Bronchial epithelial cell (primary cell): Measurements from ENCODE around the gene PLPP2. TPM values are rescaled to one million over a fixed set of nuclear protein-coding genes. Genes with fewer than 3 reads are reported as not detected.

Source experiments
- DNase-seq: peaks from one replicate; pipeline ENCODE4 v3.0.0-alpha.2; 2010; ENCODE audit warnings: low read depth
- FAIRE-seq: peaks from 2 replicates; lab custom pipeline; 2011; peaks lifted over from hg19 to GRCh38; lab: Jason Lieb, UNC
- H3K27me3 ChIP-seq: 2 replicates; pipeline ENCODE4 v1.5.1; 2011; ENCODE audit warnings: low read length; ENCODE audit not compliant: control insufficient read depth, insufficient read depth
- H3K36me3 ChIP-seq: 2 replicates; pipeline ENCODE4 v1.5.1; 2011; ENCODE audit warnings: low read length; ENCODE audit not compliant: control insufficient read depth, insufficient read depth
- H3K4me3 ChIP-seq: 2 replicates; pipeline ENCODE4 v1.5.1; 2011; ENCODE audit warnings: mild to moderate bottlenecking, low read depth, low read length, control low read depth
- total RNA-seq: library from RNA; depleted of rRNA; stranded (reverse); fragments of >200 nt; gene quantifications from 2 replicates; pipeline ENCODE4 v1.2.1, GENCODE V29; 2014
- TF ChIP-seq, protein P1 (sequence below): IDR thresholded peaks from 2 replicates; pipeline ENCODE4 v1.5.1; 2011; ENCODE audit warnings: mild to moderate bottlenecking, moderate library complexity, low read length, control low read depth, inconsistent platforms; ENCODE audit not compliant: insufficient read depth, severe bottlenecking

Gene PLPP2
- total RNA-seq, 1 donor from 2014 or later: 39.8 TPM

DNA sequence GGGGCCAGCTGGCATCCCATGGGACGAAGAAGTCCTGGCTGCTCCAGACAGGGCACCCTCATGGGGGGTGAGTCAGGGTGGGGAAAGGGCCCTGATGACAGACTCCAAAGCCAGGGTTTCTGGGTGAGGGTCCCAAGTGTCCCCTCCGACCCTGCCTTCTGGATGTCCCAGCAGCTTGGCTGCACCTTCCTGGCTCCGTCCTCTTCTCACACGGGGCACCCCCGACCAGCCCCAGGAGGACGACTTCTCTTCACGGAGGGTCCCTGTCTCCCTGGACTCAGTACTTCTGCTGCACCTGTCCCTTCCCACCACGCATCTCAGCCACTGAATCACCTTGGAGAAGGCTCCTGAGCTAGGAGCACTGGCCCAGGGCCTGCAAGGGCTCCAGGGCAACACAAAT, 33.5 kb upstream of the PLPP2 start:
- H3K4me3 ChIP-seq: no peak overlapping the region
- no peak for DNase-seq
- FAIRE-seq: no peak
- no peaks in the 10 kb centered on the region for H3K27me3 ChIP-seq
- TF ChIP-seq, protein P1, sequence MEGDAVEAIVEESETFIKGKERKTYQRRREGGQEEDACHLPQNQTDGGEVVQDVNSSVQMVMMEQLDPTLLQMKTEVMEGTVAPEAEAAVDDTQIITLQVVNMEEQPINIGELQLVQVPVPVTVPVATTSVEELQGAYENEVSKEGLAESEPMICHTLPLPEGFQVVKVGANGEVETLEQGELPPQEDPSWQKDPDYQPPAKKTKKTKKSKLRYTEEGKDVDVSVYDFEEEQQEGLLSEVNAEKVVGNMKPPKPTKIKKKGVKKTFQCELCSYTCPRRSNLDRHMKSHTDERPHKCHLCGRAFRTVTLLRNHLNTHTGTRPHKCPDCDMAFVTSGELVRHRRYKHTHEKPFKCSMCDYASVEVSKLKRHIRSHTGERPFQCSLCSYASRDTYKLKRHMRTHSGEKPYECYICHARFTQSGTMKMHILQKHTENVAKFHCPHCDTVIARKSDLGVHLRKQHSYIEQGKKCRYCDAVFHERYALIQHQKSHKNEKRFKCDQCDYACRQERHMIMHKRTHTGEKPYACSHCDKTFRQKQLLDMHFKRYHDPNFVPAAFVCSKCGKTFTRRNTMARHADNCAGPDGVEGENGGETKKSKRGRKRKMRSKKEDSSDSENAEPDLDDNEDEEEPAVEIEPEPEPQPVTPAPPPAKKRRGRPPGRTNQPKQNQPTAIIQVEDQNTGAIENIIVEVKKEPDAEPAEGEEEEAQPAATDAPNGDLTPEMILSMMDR: no peak
- peaks cover 38% of the 10 kb centered on the region for H3K36me3 ChIP-seq

DNA sequence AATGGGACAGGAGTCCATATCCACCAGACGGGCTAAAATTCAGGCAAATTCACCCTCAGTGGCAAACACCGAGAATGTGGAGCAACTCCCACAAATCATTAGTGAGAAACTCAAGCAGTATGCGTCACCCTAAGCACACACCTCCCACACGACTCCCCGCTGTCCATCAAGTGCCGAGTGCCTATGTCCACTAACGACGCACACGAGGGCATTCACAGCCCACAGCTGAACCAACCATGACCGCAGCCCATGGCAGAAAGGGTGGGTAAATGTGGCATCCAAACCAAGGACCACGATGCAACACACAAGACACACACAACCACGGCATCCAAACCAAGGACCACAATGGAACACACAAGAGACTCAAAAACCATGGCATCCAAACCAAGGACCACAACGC, 31.4 kb upstream of the PLPP2 start:
- FAIRE-seq (no peak), DNase-seq (no peak)
- Histone ChIP-seq H3K4me3 (no peak overlapping the region), H3K27me3 (no peaks in the 10 kb centered on the region), H3K36me3 (peaks cover 26% of the 10 kb centered on the region)
- TF ChIP-seq, protein P1: no peak

DNA sequence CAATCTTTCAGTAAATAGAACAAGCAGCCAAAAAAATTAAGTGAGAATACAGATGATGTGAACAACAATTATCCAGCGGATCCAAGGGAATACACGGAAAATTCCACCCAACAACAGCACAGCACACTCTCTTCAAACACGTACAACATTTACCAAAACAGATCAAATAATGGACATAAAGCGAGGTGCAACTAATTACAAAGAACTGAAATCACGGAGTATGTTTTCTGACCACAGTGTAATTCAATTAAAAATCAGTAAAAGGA, 27.2 kb upstream of the PLPP2 start:
- no peak for DNase-seq
- Histone ChIP-seq H3K27me3 (no peaks in the 10 kb centered on the region), H3K4me3 (no peak overlapping the region), H3K36me3 (peaks cover 3% of the 10 kb centered on the region)
- TF ChIP-seq, protein P1: no peak
- FAIRE-seq: no peak

DNA sequence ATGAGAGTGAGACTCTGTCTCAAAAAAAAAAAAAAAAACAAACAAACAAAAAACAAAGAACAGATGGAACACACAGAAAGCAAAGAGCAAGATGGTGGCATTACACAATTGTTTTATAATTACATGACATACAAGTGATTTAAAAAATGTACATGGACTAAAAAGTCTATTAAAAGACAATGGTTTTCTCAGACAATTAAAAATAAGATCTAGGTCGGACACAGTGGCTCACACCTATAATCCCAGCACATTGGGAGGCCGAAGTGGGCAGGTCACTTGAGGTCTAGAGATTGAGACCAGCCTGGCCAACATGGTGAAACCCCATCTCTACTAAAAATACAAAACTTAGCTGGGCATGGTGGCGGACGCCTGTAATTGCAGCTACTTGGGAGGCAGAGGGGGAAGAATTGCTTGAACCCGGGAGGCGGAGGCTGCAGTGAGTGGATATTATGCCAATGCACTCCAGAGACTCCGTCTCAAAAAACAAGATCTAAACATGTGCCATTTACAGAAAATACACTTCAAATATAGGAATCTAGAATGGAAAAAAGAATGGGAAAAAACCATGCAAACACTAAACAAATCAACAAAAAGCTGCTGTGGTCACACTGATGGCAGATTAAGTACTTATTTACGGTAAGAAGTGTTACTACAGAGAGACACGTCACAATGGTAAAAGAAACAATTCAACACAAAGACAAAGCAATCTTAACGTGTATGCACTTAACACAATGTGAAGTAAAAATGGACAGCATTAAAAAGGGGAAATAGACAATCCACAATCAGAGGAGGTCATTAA, 26.7 kb upstream of the PLPP2 start:
- H3K27me3 ChIP-seq: no peaks in the 10 kb centered on the region
- H3K4me3 ChIP-seq: no peak overlapping the region
- FAIRE-seq (no peak), DNase-seq (no peak)
- H3K36me3 ChIP-seq: peaks cover 6% of the 10 kb centered on the region
- TF ChIP-seq, protein P1: no peak

DNA sequence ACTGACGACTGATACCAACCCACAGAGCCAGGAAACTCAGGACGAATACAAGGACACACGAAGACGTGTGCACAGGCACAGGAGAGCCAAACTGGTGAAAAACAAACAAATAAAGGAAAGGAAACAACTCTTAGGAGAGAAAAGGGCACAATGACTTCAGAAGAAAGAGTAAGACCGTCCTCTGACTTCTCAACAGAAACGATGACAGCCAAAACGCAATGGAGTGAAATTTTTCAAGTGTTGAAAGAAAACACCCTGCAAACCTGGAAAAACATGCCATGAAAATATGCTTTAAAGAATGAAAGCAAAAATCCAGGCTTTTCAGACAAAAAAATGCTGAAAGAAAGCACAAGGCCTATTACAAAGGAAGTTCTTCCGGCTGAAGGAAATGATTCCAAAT, 24.6 kb upstream of the PLPP2 start:
- H3K27me3 ChIP-seq: no peaks in the 10 kb centered on the region
- no peak for DNase-seq
- FAIRE-seq: peak; percentile 70
- peaks cover 9% of the 10 kb centered on the region for H3K36me3 ChIP-seq
- TF ChIP-seq, protein P1: no peak
- H3K4me3 ChIP-seq: no peak overlapping the region
